SKM-1 (cell line): ENCODE measurements around the gene CSMD2.

Experiments
- DNase-seq: peaks from one replicate; lab custom pipeline; 2025; ENCODE audit not compliant: unreplicated experiment; lab: John Stamatoyannopoulos, UW

Gene CSMD2

GRCh38 chr1:34007760-34008159 is 157.3 kb downstream of the CSMD2 start:
- DNase-seq = no peak

- DNase-seq = no peak
These were observed 159.7 kb downstream of the CSMD2 start for GRCh38 chr1:34005309-34005708.

- DNase-seq = no peak
These were observed 162.2 kb downstream of the CSMD2 start for GRCh38 chr1:34002810-34003209.

GRCh38 chr1:33997127-33998036 is 167.6 kb downstream of the CSMD2 start:
- DNase-seq = no peak

GRCh38 chr1:33996281-33996680 is 168.7 kb downstream of the CSMD2 start:
- DNase-seq = no peak

GRCh38 chr1:33993301-33993700 is 171.7 kb downstream of the CSMD2 start:
- DNase-seq = no peak

- DNase-seq = no peak
These were observed 174.7 kb downstream of the CSMD2 start for GRCh38 chr1:33990281-33990680.

- DNase-seq = no peak
These were observed 176.9 kb downstream of the CSMD2 start for GRCh38 chr1:33988161-33988560.

GRCh38 chr1:33986390-33987095 is 178.5 kb downstream of the CSMD2 start:
- no peak for DNase-seq

- no peak for DNase-seq
These were observed 179.4 kb downstream of the CSMD2 start for GRCh38 chr1:33985656-33986055.

- DNase-seq = no peak
These were observed 180.0 kb downstream of the CSMD2 start for GRCh38 chr1:33984906-33985565.

- no peak for DNase-seq
These were observed 182.6 kb downstream of the CSMD2 start for GRCh38 chr1:33982419-33982818.

- no peak for DNase-seq
These were observed 185.7 kb downstream of the CSMD2 start for GRCh38 chr1:33979341-33979740.

GRCh38 chr1:33975961-33976360 is 189.1 kb downstream of the CSMD2 start:
- no peak for DNase-seq

- DNase-seq = no peak
These were observed 191.1 kb downstream of the CSMD2 start for GRCh38 chr1:33973799-33974545.

GRCh38 chr1:33972676-33973395 is 192.2 kb downstream of the CSMD2 start:
- no peak for DNase-seq

GRCh38 chr1:33971913-33972312 is 193.1 kb downstream of the CSMD2 start:
- no peak for DNase-seq

- no peak for DNase-seq
These were observed 193.9 kb downstream of the CSMD2 start for GRCh38 chr1:33971018-33971710.

- DNase-seq = no peak
These were observed 194.7 kb downstream of the CSMD2 start for GRCh38 chr1:33970148-33970825.
